Measurements from ENCODE around the gene MEGF11.

GRCh38 chr15:66144978-66145725, 108.4 kb downstream of the MEGF11 start:
- no peak for TF ChIP-seq CTCF (IDR thresholded peaks at IDR 0.05)
- no peak for TF ChIP-seq POLR2A (IDR thresholded peaks at IDR 0.05)
